NCI-H2227 (cell line): ENCODE results near the gene ASB7.

Source experiments
- DNase-seq: peaks from one replicate; lab custom pipeline; 2025; ENCODE audit not compliant: unreplicated experiment; lab: John Stamatoyannopoulos, UW

Gene ASB7

DNA sequence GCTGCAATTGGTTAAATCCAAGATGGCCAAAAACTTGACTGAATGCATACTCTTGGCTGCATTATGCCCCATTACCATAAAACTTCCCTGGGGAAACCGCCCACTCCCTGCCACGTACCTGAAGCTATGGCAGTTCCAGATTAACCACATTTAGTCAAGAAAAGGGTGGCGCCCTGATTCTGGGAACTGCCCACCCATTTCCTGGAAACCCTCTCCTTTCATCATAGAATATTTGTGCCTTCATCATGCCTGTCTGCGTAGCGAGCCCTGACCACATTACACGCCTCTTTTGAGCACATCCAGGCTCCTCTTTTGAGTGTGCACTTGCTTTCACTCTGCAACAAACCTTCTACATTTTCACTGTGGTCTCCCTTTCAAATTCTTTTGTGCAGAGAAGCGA lies 5.6 kb upstream of the ASB7 start:
- no peak for DNase-seq

- no peak for DNase-seq
These were observed 4.5 kb upstream of the ASB7 start for GRCh38 chr15:100597862-100598261.

- no peak for DNase-seq
These were observed 3.7 kb upstream of the ASB7 start for GRCh38 chr15:100598655-100599054.

- DNase-seq, result no peak
These were observed 1.2 kb upstream of the ASB7 start for GRCh38 chr15:100601163-100601562.

GRCh38 chr15:100601617-100602063 lies 749 bp upstream of the ASB7 start:
- no peak for DNase-seq

GRCh38 chr15:100602823-100603393 lies 519 bp downstream of the ASB7 start:
- DNase-seq, result peak; percentile 9

GRCh38 chr15:100612539-100612938 lies 10.2 kb downstream of the ASB7 start:
- no peak for DNase-seq

DNA sequence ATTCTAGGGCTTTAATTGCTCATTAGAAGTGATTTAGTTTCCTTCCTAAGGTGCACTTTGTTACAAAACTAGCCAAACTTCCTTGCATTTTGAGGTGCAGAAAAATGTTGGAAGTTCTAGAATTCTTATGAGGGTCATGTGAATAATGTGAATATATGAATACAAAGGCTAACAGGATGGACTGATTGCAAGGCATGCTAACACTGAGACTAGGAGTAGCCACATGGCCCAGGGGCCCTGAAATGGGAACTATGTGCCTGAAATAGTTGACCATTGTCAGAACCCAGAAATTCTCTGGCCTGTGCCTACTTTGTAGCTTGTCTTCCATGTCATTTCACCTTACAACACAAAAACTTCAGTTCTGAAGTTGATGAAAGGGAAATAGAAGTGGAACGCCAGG lies 10.8 kb downstream of the ASB7 start:
- DNase-seq, result no peak

DNA sequence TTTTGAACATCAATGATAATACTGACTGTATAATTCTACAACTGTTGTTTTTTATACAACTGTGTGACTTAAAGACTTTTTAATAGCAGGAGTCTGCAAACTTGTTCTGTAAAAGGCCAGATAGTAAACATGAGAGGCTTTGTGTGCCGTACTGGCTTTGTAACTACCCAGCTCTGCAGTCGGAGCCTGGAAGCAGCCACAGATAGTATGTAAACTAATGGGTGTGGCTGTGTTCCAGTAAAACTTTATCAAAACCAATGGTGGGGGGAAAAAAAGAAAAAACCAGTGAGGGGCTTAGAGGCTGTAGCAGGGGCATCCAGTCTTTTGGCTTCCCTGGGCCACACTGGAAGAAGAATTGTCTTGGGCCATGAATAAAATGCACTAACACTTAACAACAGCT lies 11.9 kb downstream of the ASB7 start:
- no peak for DNase-seq

DNA sequence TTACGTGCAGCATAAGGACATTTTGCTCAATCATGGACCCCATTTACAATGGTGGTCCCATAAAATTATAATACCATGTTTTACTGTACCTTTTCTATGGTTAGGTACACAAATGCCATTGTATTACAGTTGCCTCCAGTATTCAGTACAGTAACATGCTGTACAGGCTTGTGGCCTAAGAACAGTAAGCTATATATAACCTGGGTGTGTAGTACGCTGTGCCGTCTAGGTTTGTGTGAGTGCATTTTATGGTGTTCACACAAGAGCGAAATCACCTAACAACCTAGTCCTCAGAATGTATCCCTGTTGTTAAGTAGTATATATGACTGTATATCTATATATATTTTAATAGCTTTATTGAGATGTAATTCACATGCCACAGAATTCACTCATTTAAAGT lies 12.5 kb downstream of the ASB7 start:
- no peak for DNase-seq

GRCh38 chr15:100615801-100616200 lies 13.4 kb downstream of the ASB7 start:
- DNase-seq, result no peak

GRCh38 chr15:100616700-100617099 lies 14.3 kb downstream of the ASB7 start:
- DNase-seq, result no peak

GRCh38 chr15:100623301-100623700 lies 20.9 kb downstream of the ASB7 start:
- no peak for DNase-seq

GRCh38 chr15:100627789-100628395 lies 25.5 kb downstream of the ASB7 start:
- DNase-seq, result peak; percentile 64

GRCh38 chr15:100628746-100629145 lies 26.4 kb downstream of the ASB7 start:
- no peak for DNase-seq

DNA sequence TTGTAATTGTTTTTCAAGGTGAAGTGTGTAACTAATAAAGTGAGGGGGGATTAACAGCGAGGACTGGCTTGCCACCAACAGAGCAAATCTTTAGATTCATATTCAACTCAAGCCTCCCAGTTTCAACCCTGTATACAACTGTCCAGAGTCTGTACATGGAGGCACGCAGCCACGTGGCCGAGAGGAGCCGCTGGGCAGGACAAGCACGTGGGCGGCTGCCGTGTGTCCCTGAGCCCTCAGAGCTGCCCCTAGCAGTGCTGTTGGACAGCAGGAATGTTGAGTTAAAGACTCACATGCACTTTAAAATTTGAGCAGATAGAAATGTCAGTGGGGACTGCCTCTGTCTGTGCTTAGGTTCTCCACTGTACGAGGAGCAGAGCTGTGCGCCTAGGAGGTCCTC lies 29.4 kb downstream of the ASB7 start:
- no peak for DNase-seq

DNA sequence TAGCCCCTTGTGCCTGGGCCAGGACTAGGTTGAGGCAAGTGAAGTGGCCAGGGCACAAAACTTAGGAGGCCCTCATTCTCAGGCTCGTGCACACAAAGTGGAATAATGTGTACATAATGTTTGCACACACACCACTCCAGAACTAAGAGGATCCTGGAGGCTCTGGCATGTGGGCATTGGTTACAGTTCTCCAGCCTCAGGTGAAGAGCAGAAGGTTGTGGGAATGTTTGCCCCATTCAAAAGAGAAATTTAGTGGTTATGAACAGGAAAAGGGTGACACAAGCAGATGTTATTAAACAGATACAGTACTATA lies 31.3 kb downstream of the ASB7 start:
- no peak for DNase-seq

DNA sequence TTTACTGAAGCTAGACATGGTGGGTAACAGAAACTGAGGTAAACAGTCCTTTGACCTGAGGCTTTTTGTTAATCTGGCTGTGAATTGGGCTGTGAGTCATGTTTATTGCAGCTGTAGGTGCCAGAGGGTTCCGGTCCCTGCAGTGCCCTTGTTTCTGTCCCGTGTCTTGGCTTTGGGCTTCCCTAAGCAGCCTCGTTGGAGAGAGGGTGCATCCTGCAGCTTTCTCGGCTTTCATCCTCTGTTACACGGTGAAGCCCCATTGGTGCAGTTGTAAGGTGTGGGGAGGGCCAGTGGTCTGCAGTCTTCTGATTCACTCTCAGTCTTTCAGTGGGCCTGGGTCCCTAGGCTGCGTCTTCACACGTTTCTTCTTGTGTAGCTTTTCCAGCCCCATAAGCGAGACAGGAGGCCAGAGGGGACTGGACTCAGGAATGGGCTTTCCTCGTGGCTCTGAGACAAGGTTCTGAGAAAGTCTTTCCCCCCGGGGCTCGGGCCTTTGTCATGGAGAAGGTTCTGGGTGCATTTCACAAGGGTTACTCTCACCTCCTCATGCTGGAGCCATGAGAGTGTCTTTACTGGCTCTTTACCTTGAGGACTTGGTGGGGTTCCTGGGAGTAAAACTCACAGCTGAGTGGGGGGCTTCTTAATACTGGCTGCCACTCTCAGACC lies 33.1 kb downstream of the ASB7 start:
- no peak for DNase-seq

DNA sequence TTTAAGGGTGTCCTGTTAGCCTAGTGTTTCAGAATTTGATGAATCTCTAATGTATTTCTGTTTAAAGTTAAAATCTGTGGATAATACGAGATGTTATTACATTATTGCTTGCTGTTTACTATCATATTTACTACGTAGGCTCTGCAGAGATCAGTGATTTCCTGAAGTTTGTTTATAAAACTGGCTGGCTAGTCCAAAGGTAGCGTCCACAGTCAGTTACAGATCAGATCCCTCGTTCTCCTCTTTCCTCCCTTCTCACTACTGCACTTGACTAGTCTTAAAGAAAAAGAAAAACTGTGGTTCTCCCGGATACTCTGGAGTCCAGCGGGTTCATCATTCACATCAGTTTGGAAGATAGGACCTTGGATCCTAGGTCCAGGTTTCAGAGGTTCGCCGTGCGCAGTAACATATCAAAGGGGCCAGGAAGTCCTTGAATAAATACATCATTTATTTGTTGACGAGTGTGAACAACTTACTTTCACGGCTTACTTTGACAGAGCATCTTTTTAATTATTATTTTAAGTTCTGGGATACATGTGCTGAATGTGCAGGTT lies 35.9 kb downstream of the ASB7 start:
- DNase-seq, result no peak

GRCh38 chr15:100642213-100642949 lies 40.0 kb downstream of the ASB7 start:
- no peak for DNase-seq

GRCh38 chr15:100642950-100643338 lies 40.6 kb downstream of the ASB7 start:
- no peak for DNase-seq

- no peak for DNase-seq
These were observed 43.3 kb downstream of the ASB7 start for GRCh38 chr15:100645671-100646070.
